GM12892 (cell line): ENCODE results near the gene ZGPAT.

ENCODE experiments used
- POLR2A ChIP-seq: IDR thresholded peaks from 2 replicates; pipeline ENCODE4 v1.6.1; 2011; ENCODE audit warnings: low read depth, low read length, control low read depth
- TAF1 ChIP-seq: IDR thresholded peaks from 2 replicates; pipeline ENCODE4 v1.6.1; 2011; ENCODE audit warnings: low read depth, mild to moderate bottlenecking, control low read depth, low read length, borderline replicate concordance

DNA sequence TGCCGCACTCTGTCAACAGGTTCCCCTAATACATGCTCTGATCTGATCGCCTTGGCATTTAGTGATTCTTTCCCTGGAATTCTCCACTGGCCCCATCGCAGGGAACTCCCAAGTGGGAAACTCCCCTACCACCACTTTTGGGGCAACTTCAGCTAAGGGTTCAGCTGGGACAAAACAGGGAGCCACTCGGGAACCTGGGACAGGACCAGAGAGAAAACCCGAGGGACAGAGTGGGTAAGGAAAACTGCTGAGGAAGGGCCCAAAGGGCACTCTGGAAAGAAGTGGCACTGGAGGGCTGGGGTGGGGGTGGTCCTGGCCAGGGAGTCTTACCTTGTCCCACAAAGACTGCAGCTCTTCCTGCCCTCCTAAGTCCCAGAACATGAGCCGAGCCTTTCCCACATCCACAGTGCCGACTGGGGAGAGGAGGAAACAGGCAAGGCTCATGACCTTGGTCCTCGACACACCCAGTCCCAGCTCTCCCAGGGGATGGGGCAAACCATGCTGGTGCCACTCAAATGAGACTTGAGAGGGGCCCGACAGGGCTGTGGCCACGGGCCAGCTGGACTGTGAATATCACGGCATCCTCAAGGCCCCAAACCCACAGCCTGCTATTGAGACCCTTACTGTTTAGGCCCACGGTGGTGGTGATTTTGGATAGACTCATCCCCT is 1.7 kb upstream of the ZGPAT start:
- TF ChIP-seq TAF1 (no peak), POLR2A (no peak)
